Measurements from ENCODE around the gene SFR1. TPM values are rescaled to one million over a fixed set of nuclear protein-coding genes. Genes with fewer than 3 reads are reported as not detected.

The SFR1 gene
- total RNA-seq, 1 donor from 2014 or later: 5.2 TPM

DNA sequence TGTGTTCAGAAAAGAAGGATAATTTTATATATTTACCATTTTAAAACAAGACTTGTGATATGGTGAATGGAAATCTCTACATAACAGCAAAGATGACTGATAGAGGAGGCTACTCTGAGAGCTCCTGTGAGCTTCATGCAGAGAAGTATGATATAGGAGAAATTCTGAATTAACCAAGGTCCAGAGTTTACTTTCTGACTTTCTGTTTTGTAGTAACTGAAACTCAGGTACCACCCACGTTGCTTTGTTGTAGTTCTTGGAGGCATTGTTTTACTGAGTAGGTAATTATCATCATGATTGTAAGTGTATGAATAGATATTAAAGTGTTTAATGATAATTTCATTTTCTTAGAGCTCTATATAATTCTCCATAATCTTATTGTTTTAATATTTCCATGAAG, 18.0 kb upstream of the SFR1 start:
- DNase-seq: no peak
- intact Hi-C loops (cut with micrococcal nuclease): no loop called here
- no peak for ATAC-seq

GRCh38 chr10:104104418-104104817, 17.6 kb upstream of the SFR1 start:
- intact Hi-C loops (cut with micrococcal nuclease): no loop called here
- ATAC-seq (no peak), DNase-seq (no peak)

- intact Hi-C loops (cut with micrococcal nuclease): no loop called here
- DNase-seq (no peak), ATAC-seq (no peak)
Observed at GRCh38 chr10:104104926-104105325, 17.0 kb upstream of the SFR1 start.

- DNase-seq (no peak), ATAC-seq (no peak)
- intact Hi-C loops (cut with micrococcal nuclease): no loop called here
Observed at GRCh38 chr10:104109908-104110662, 11.9 kb upstream of the SFR1 start.

GRCh38 chr10:104113376-104113956, 8.5 kb upstream of the SFR1 start:
- ATAC-seq: no peak

GRCh38 chr10:104117839-104118323, 4.1 kb upstream of the SFR1 start:
- ATAC-seq: no peak
- no peak for DNase-seq
- intact Hi-C loops (cut with micrococcal nuclease): no loop called here

More at GRCh38 chr10:104113376-104113956, 8.5 kb upstream of the SFR1 start:
- intact Hi-C loops (cut with micrococcal nuclease): no loop called here
- DNase-seq: no peak

GRCh38 chr10:104119996-104120395, 2.0 kb upstream of the SFR1 start:
- ATAC-seq (no peak), DNase-seq (no peak)
- intact Hi-C loops (cut with micrococcal nuclease): loop anchor here (5.0 to 10.0 kb wide), 2 partner anchors 115 to 228 kb away; partner anchors contain the start of gene CFAP43

DNA sequence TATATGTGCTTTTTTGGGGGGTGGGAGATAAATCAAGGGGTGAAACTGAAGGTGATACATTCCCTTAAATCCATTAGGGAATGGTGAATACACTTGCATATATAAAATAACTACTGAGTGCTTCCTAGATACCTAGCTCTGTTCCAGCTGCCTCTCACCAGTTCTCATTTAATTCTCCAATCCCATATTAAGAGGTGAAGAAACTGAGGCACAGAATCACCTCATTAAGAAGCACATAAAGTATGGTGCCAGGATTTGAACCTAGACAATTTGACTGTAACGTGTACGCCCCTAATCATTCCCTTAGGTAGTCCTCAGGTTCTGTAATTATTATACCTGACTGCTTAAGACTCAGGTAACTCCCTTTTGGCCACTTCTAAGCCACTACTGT, 1.5 kb upstream of the SFR1 start:
- ATAC-seq (no peak), DNase-seq (no peak)
- intact Hi-C loops (cut with micrococcal nuclease): loop anchor here (5.0 to 10.0 kb wide), 2 partner anchors 114 to 228 kb away; partner anchors contain the start of gene CFAP43

GRCh38 chr10:104120903-104121484, 977 bp upstream of the SFR1 start:
- DNase-seq (peak; percentile 89), ATAC-seq (peak; percentile 78)
- intact Hi-C loops (cut with micrococcal nuclease): loop anchor here (5.0 to 10.0 kb wide), 2 partner anchors 114 to 229 kb away; partner anchors contain the start of gene CFAP43

GRCh38 chr10:104122225-104123107, 495 bp downstream of the SFR1 start:
- ATAC-seq: no peak
- DNase-seq: peak; percentile 31
- intact Hi-C loops (cut with micrococcal nuclease): loop anchor here (5.0 to 10.0 kb wide), 2 partner anchors 112 to 230 kb away; partner anchors contain the start of gene CFAP43

GRCh38 chr10:104123397-104123796, 1.4 kb downstream of the SFR1 start:
- intact Hi-C loops (cut with micrococcal nuclease): loop anchor here (5.0 to 10.0 kb wide), 2 partner anchors 111 to 231 kb away; partner anchors contain the start of gene CFAP43
- no peak for ATAC-seq
- no peak for DNase-seq

GRCh38 chr10:104127411-104127810, 5.4 kb downstream of the SFR1 start:
- DNase-seq (no peak), ATAC-seq (peak; percentile 55)
- intact Hi-C loops (cut with micrococcal nuclease): loop anchor here (10.0 kb wide), 1 partner anchor 107 kb away; the partner anchor contains the start of gene CFAP43

DNA sequence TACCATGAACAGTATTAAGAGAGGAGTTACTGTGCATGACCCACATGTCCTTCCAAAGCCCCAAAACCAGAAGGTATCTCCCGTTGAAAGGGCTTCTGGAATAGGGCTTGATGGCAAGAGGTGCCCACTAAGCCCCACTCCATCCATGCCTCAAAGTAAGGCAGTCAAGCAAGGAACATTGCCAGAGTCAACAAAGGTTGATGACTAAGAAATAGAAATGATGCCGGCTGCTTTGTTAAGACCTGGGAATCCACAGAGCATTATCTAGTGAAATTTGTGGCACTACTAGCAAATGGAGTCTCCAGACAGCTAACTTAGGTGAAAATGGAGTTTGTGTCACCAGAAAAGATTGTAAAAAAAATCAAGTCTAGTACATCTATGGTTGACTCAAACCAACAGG, 6.2 kb downstream of the SFR1 start:
- intact Hi-C loops (cut with micrococcal nuclease): loop anchor here (10.0 kb wide), 1 partner anchor 107 kb away; the partner anchor contains the start of gene CFAP43
- ATAC-seq (no peak), DNase-seq (no peak)

GRCh38 chr10:104130041-104130440, 8.1 kb downstream of the SFR1 start:
- intact Hi-C loops (cut with micrococcal nuclease): no loop called here
- DNase-seq: no peak
- ATAC-seq: no peak

DNA sequence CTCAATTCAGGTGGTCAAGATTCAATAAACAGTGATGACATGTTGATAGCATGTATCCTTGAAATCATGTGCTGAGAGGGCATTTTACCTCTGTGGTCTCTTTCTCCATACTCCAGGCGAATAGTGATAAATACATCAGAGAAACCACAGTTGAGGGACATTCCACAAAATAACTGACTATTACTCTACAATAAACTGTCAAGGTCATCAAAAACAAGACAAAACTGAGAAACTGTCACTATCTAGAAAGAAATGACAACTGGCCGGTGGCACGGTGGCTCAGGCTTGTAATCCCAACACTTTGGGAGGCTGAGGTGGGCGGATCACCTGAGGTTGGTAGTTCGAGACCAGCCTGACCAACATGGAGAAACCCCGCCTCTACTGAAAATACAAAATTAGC, 16.2 kb downstream of the SFR1 start:
- ATAC-seq (no peak), DNase-seq (no peak)
- intact Hi-C loops (cut with micrococcal nuclease): no loop called here

- intact Hi-C loops (cut with micrococcal nuclease): no loop called here
- no peak for DNase-seq
- no peak for ATAC-seq
Observed at GRCh38 chr10:104139221-104139620, 17.2 kb downstream of the SFR1 start.

GRCh38 chr10:104142081-104142480, 20.1 kb downstream of the SFR1 start:
- no peak for DNase-seq
- intact Hi-C loops (cut with micrococcal nuclease): no loop called here
- no peak for ATAC-seq

DNA sequence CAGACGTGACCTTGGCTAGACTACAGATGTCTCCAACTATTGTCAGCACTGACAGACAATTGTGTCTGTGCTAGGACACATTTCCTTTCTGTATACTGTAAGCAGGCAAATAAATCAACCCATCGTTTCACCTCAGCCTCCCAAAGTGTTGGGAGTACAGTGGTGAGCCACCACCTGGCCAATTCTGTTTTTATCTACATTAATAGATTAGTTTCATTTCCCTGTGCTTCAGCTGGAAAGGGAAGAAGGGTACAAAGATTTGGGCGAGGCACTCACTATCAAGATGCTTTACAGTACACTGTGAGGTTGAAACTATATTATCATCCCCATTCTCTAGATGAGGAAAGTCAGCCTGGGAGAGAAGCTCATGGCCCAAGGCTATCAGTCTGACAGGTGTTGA, 21.9 kb downstream of the SFR1 start:
- DNase-seq (no peak), ATAC-seq (no peak)
- intact Hi-C loops (cut with micrococcal nuclease): no loop called here

DNA sequence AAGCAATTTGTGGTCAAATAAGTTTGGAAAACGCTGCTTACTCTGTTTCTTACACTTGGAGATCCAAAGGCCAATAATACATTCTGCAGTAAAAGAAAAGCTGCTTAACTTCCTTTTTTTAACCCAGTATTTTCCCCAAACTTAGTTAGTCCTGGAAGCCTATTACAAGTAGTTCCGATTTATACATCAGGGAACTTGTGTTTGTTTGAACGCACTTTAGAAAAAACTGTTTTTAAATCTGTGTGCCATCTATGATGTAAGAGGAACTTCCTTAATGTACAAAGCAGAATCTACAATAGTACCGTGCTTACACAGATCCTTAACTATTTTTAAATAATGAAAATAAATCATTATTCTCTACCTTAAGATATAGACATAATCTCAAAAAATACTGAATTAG, 23.0 kb downstream of the SFR1 start:
- DNase-seq (no peak), ATAC-seq (no peak)

More for the DNA sequence above, 23.0 kb downstream of the SFR1 start:
- intact Hi-C loops (cut with micrococcal nuclease): no loop called here

Data from left ventricle myocardium superior (tissue), 1 donor.